DND-41 (cell line): ENCODE results near the gene SDCCAG8.

Source experiments
- CTCF ChIP-seq: IDR thresholded peaks from 2 replicates; pipeline ENCODE4 v1.5.1; 2012; ENCODE audit warnings: borderline replicate concordance, low read length, moderate library complexity, mild to moderate bottlenecking; ENCODE audit not compliant: poor library complexity, severe bottlenecking; ENCODE audit errors: extremely low read depth
- EZH2 ChIP-seq: IDR thresholded peaks from 3 replicates; pipeline ENCODE4 v1.6.1; 2012; ENCODE audit warnings: borderline replicate concordance, low read depth, mild to moderate bottlenecking, moderate library complexity, low read length, inconsistent platforms; ENCODE audit not compliant: severe bottlenecking

DNA sequence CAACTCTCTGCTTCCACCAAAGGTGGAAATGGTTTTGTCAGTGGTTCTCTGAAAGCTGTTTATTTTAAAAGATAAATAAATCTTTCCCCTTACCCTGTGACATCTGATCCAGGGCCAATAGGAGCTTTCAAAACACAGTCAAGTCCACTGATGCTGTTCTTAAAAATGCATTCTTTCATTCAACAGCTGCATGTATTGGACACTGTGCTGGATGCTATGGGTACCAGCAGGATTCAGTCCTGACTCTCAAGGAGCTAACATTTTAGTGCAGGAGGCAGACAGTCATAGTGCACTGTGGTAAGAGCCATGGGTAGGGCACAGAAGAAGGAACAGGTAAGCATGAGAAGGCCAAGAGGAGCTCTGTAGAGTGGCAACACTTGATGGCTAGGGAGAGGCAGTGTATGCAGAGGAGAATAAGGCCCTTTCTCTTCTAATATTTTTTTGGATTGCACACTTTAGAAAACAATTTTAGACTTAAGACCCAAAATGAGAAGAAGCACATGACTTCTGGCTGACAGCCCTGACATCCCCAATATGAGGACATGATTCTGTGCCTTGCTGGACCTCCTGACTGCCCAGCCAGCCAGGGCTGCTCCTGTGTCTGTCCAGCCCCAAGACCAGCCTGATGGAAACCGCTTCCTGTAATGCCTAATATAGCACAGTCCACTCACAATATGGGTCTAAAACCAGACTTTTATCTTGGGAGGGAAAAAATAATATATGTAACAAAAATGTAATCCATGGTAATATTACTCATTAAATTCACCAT lies 207.3 kb downstream of the SDCCAG8 start:
- TF ChIP-seq CTCF (no peak), EZH2 (no peak)
